Left ventricle myocardium inferior (tissue), 1 donor: ENCODE data around the gene NOL7. TPM values are rescaled to one million over a fixed set of nuclear protein-coding genes. Genes with fewer than 3 reads are reported as not detected.

Experiments used
- DNase-seq: peaks from one replicate; pipeline ENCODE4 v3.0.0-alpha.2; 2020
- H3K27ac ChIP-seq: fragments of 200-600 bp; replicated peaks from 2 replicates; pipeline ENCODE4 v1.8.0; 2021
- H3K27me3 ChIP-seq: fragments of 200-600 bp; 2 replicates; pipeline ENCODE4 v1.8.0; 2021; ENCODE audit warnings: low read depth
- H3K36me3 ChIP-seq: fragments of 200-600 bp; 2 replicates; pipeline ENCODE4 v1.8.0; 2021
- H3K4me1 ChIP-seq: fragments of 200-600 bp; 2 replicates; pipeline ENCODE4 v1.8.0; 2021
- H3K4me3 ChIP-seq: fragments of 200-600 bp; 2 replicates; pipeline ENCODE4 v1.8.0; 2021; ENCODE audit warnings: mild to moderate bottlenecking, moderate library complexity
- H3K9me3 ChIP-seq: fragments of 200-600 bp; replicated peaks from 2 replicates; pipeline ENCODE4 v1.8.0; 2021
- CTCF ChIP-seq: fragments of 200-600 bp; IDR thresholded peaks from 2 replicates; pipeline ENCODE4 v1.8.0; 2021; ENCODE audit warnings: antibody characterized with exemption, mild to moderate bottlenecking, borderline replicate concordance
- intact Hi-C: fragments of 100-400 bp; cut with micrococcal nuclease; formaldehyde crosslinking; loops from one replicate; pipeline ENCODE4 v1.11.0; 2022
- total RNA-seq: library from RNA; stranded (reverse); fragmentation: NEBNext Ultra II Directional; extraction: Animal tissue kit (Norgen Biotek cat#: 25700); gene quantifications from one replicate; pipeline ENCODE4 v1.2.1, GENCODE V29; 2021
- donor health status: DM: no; HTN: yes; CAD: no; lungs with severe emphysema.

Gene NOL7
- total RNA-seq, 1 donor from 2014 or later: 46.9 TPM

GRCh38 chr6:13589801-13590200 is 25.3 kb upstream of the NOL7 start:
- no peaks in the 10 kb centered on the region for H3K27me3 ChIP-seq
- peaks cover 27% of the 10 kb centered on the region for H3K4me1 ChIP-seq
- intact Hi-C loops: no loop called here
- TF ChIP-seq CTCF: no peak
- no peak overlapping the region for H3K27ac ChIP-seq
- no peak overlapping the region for H3K4me3 ChIP-seq
- H3K36me3 ChIP-seq: peaks cover 83% of the 10 kb centered on the region
- no peak for DNase-seq
- no peaks in the 10 kb centered on the region for H3K9me3 ChIP-seq

DNA sequence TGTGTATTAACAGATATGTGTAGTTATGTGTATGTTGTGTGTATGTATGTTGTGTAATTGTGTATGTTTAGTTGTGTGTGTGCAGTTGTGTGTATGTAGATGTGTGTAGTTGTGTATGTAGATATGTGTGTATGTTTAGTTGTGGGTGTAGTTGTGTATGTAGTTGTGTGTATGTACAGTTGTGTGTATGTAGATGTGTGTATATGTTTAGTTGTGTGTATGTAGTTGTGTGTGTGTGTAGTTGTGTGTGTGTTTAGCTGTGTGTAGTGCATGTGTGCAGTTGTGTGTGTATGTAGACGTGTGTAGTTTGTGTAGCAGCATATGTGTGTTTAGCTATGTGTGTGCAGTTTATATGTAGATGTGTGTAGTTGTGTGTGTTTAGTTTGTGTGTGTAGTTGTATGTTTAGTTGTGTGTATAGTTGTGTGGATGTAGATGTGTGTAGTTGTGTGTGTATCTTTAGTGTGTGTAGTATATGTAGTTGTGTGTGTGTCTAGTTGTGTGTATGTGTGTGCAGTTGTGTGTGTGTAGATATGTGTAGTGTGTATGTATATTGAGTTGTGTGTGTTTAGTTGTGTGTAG is 24.5 kb upstream of the NOL7 start:
- intact Hi-C loops: no loop called here
- H3K4me1 ChIP-seq: peaks cover 27% of the 10 kb centered on the region
- no peak overlapping the region for H3K4me3 ChIP-seq
- H3K36me3 ChIP-seq: peaks cover 84% of the 10 kb centered on the region
- H3K9me3 ChIP-seq: no peaks in the 10 kb centered on the region
- TF ChIP-seq CTCF: no peak
- DNase-seq: no peak
- H3K27me3 ChIP-seq: no peaks in the 10 kb centered on the region
- no peak overlapping the region for H3K27ac ChIP-seq

- H3K27me3 ChIP-seq: no peaks in the 10 kb centered on the region
- H3K4me3 ChIP-seq: no peak overlapping the region
- TF ChIP-seq CTCF: no peak
- peaks cover 89% of the 10 kb centered on the region for H3K36me3 ChIP-seq
- H3K9me3 ChIP-seq: no peaks in the 10 kb centered on the region
- H3K4me1 ChIP-seq: peaks cover 27% of the 10 kb centered on the region
- H3K27ac ChIP-seq: no peak overlapping the region
- intact Hi-C loops: no loop called here
- DNase-seq: no peak
Observed at GRCh38 chr6:13591205-13591921, 23.8 kb upstream of the NOL7 start.

GRCh38 chr6:13593103-13593502 is 22.0 kb upstream of the NOL7 start:
- Histone ChIP-seq H3K36me3 (peaks cover 91% of the 10 kb centered on the region), H3K27me3 (no peaks in the 10 kb centered on the region), H3K27ac (no peak overlapping the region), H3K9me3 (no peaks in the 10 kb centered on the region), H3K4me1 (peaks cover 10% of the 10 kb centered on the region), H3K4me3 (no peak overlapping the region)
- no peak for TF ChIP-seq CTCF
- intact Hi-C loops: no loop called here
- DNase-seq: no peak

- no peak overlapping the region for H3K4me3 ChIP-seq
- H3K9me3 ChIP-seq: no peaks in the 10 kb centered on the region
- H3K27ac ChIP-seq: no peak overlapping the region
- peaks cover 8% of the 10 kb centered on the region for H3K4me1 ChIP-seq
- no peak for DNase-seq
- TF ChIP-seq CTCF: no peak
- no peaks in the 10 kb centered on the region for H3K27me3 ChIP-seq
- intact Hi-C loops: no loop called here
- peaks cover 91% of the 10 kb centered on the region for H3K36me3 ChIP-seq
Observed at GRCh38 chr6:13593720-13594119, 21.4 kb upstream of the NOL7 start.
